ENCODE measurements around the gene ACBD6. TPM values are rescaled to one million over a fixed set of nuclear protein-coding genes. Genes with fewer than 3 reads are reported as not detected.

ACBD6 gene
- total RNA-seq, 1 experiment from 2014 or later, result 74.7 TPM

GRCh38 chr1:180440335-180440734, 62.0 kb downstream of the ACBD6 start:
- Histone ChIP-seq H3K4me1 (no peaks in the 10 kb centered on the region), H3K4me3 (ENCODE audit: low read depth, low read length) (no peak overlapping the region), H3K27me3 (replicated peaks; ENCODE audit: control insufficient read depth, insufficient read depth, low read length) (no peaks in the 10 kb centered on the region), H3K9me3 (no peaks in the 10 kb centered on the region; the same call in 1 of the 2 replicates), H3K36me3 (ENCODE audit: control insufficient read depth, insufficient read depth, low read length) (no peaks in the 10 kb centered on the region)
- ChIA-PET CTCF (no interaction called here), POLR2A (no interaction called here)
- no TSS peak for BruUV-seq (replicated peaks)
- H3K9me3 Mint-ChIP-seq (ENCODE audit: unreplicated experiment), result peaks cover 12% of the 10 kb centered on the region
- intact Hi-C loops (cut with micrococcal nuclease; ENCODE audit: unreplicated experiment), result no loop called here
- TF ChIP-seq, protein P1, sequence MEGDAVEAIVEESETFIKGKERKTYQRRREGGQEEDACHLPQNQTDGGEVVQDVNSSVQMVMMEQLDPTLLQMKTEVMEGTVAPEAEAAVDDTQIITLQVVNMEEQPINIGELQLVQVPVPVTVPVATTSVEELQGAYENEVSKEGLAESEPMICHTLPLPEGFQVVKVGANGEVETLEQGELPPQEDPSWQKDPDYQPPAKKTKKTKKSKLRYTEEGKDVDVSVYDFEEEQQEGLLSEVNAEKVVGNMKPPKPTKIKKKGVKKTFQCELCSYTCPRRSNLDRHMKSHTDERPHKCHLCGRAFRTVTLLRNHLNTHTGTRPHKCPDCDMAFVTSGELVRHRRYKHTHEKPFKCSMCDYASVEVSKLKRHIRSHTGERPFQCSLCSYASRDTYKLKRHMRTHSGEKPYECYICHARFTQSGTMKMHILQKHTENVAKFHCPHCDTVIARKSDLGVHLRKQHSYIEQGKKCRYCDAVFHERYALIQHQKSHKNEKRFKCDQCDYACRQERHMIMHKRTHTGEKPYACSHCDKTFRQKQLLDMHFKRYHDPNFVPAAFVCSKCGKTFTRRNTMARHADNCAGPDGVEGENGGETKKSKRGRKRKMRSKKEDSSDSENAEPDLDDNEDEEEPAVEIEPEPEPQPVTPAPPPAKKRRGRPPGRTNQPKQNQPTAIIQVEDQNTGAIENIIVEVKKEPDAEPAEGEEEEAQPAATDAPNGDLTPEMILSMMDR (IDR thresholded peaks at IDR 0.05; ENCODE audit: insufficient read depth in 1 of 2, low read depth in 1 of 2, low read length in 1 of 2, severe bottlenecking in 1 of 2, unreplicated experiment in 1 of 2), result no peak
- no peak overlapping the region for H3K4me3 Mint-ChIP-seq (ENCODE audit: unreplicated experiment)
- H3K36me3 Mint-ChIP-seq (ENCODE audit: insufficient read depth, unreplicated experiment), result peaks cover 11% of the 10 kb centered on the region
- no peak overlapping the region for H3K27ac Mint-ChIP-seq (ENCODE audit: unreplicated experiment)
- H3K27me3 Mint-ChIP-seq (ENCODE audit: insufficient read depth, unreplicated experiment), result no peaks in the 10 kb centered on the region
- no peaks in the 10 kb centered on the region for H3K4me1 Mint-ChIP-seq (ENCODE audit: low read depth, unreplicated experiment)
- no peak for DNase-seq

DNA sequence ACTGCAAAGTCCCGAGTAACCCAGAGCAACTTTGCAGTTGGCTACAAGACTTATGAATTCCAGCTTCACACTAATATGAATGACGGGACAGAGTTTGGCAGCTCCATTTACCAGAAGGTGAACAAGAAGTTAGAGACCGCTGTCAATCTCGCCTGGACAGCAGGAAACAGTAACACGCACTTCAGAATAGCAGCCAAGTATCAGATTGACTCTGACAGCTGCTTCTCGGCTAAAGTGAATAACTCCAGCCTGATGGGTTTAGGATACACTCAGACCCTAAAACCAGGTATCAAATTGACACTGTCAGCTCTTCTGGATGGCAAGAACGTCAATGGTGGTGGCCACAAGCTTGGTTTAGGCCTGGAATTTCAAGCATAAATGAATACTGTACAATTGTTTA, 66.8 kb downstream of the ACBD6 start:
- Histone ChIP-seq H3K9me3 (no peaks in the 10 kb centered on the region; the same call in 1 of the 2 replicates), H3K36me3 (ENCODE audit: control insufficient read depth, insufficient read depth, low read length) (no peaks in the 10 kb centered on the region), H3K27me3 (replicated peaks; ENCODE audit: control insufficient read depth, insufficient read depth, low read length) (no peaks in the 10 kb centered on the region), H3K4me1 (peaks cover 19% of the 10 kb centered on the region), H3K4me3 (ENCODE audit: low read depth, low read length) (no peak overlapping the region)
- TF ChIP-seq, protein P1 (IDR thresholded peaks at IDR 0.05; ENCODE audit: insufficient read depth in 1 of 2, low read depth in 1 of 2, low read length in 1 of 2, severe bottlenecking in 1 of 2, unreplicated experiment in 1 of 2), result no peak
- POLR2A ChIA-PET, result no interaction called here
- Mint-ChIP-seq H3K27me3 (ENCODE audit: insufficient read depth, unreplicated experiment) (no peaks in the 10 kb centered on the region), H3K36me3 (ENCODE audit: insufficient read depth, unreplicated experiment) (peaks cover 25% of the 10 kb centered on the region), H3K4me3 (ENCODE audit: unreplicated experiment) (no peak overlapping the region), H3K27ac (ENCODE audit: unreplicated experiment) (no peak overlapping the region), H3K4me1 (ENCODE audit: low read depth, unreplicated experiment) (peaks cover 10% of the 10 kb centered on the region), H3K9me3 (ENCODE audit: unreplicated experiment) (no peaks in the 10 kb centered on the region)
- intact Hi-C loops (cut with micrococcal nuclease; ENCODE audit: unreplicated experiment), result no loop called here
- no TSS peak for BruUV-seq (replicated peaks)
- DNase-seq, result no peak
- CTCF ChIA-PET, result no interaction called here

- Mint-ChIP-seq H3K36me3 (ENCODE audit: insufficient read depth, unreplicated experiment) (peaks cover 25% of the 10 kb centered on the region), H3K9me3 (ENCODE audit: unreplicated experiment) (no peaks in the 10 kb centered on the region), H3K27me3 (ENCODE audit: insufficient read depth, unreplicated experiment) (no peaks in the 10 kb centered on the region), H3K4me1 (ENCODE audit: low read depth, unreplicated experiment) (peaks cover 10% of the 10 kb centered on the region), H3K27ac (ENCODE audit: unreplicated experiment) (no peak overlapping the region), H3K4me3 (ENCODE audit: unreplicated experiment) (no peak overlapping the region)
- no peaks in the 10 kb centered on the region for H3K36me3 ChIP-seq (ENCODE audit: control insufficient read depth, insufficient read depth, low read length)
- H3K27me3 ChIP-seq (replicated peaks; ENCODE audit: control insufficient read depth, insufficient read depth, low read length), result no peaks in the 10 kb centered on the region
- intact Hi-C loops (cut with micrococcal nuclease; ENCODE audit: unreplicated experiment), result no loop called here
- ChIA-PET CTCF (no interaction called here), POLR2A (no interaction called here)
- BruUV-seq (replicated peaks), result no TSS peak
- H3K9me3 ChIP-seq, result no peaks in the 10 kb centered on the region
- DNase-seq, result no peak
- TF ChIP-seq, protein P1 (IDR thresholded peaks at IDR 0.05; ENCODE audit: insufficient read depth in 1 of 2, low read depth in 1 of 2, low read length in 1 of 2, severe bottlenecking in 1 of 2, unreplicated experiment in 1 of 2), result no peak
- no peak overlapping the region for H3K4me3 ChIP-seq (ENCODE audit: low read depth, low read length)
- peaks cover 19% of the 10 kb centered on the region for H3K4me1 ChIP-seq
These were observed 68.5 kb downstream of the ACBD6 start for GRCh38 chr1:180433873-180434272.

Measured in Caco-2 (cell line).